ENCODE measurements around the gene ESRRB.

- TF ChIP-seq YY1 (IDR thresholded peaks at IDR 0.05; ENCODE audit: low read depth) (no peak), FOXM1 (IDR thresholded peaks at IDR 0.05; ENCODE audit: borderline replicate concordance, low read depth) (no peak), REST (IDR thresholded peaks at IDR 0.05; ENCODE audit: low read depth) (no peak), TCF12 (IDR thresholded peaks at IDR 0.05; ENCODE audit: low read depth) (no peak), TAF1 (IDR thresholded peaks at IDR 0.05; ENCODE audit: low read depth) (no peak), CEBPB (IDR thresholded peaks at IDR 0.05) (no peak), MAX (IDR thresholded peaks at IDR 0.05) (no peak), RAD21 (IDR thresholded peaks at IDR 0.05; ENCODE audit: low read depth) (no peak)
Measured at GRCh38 chr14:76496595-76496994, 120.7 kb downstream of the ESRRB start.
